ENCODE results near the gene HINFP. TPM values are rescaled to one million over a fixed set of nuclear protein-coding genes. Genes with fewer than 3 reads are reported as not detected.

The HINFP gene
- total and polyA plus RNA-seq, 9 of the 15 experiments (the other 6 are each of a cell fraction or from before 2014, with no cell fraction given) = 13.8 to 34.1 (median 22.5) TPM

DNA sequence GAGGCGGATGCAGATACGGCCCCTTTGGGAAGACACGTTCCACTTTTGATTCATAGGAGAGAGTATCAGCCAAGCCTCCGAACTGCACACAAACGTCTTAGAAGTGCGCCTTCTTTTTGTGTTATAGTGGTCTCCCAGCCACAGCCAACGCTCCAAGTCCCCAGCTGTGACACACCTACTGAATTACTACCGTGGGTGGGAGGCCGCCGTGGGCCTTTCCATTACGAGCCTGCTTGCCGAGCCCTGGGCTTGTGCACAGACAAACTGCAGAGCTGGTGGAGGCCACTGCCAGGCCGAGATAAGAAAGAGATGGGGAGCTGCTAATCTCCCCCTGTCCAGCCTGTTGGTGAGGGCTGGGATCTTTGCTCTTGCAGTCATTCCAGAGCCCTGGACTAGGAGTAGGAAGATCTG lies 35.9 kb upstream of the HINFP start (continued):
- TF ChIP-seq, protein P1, sequence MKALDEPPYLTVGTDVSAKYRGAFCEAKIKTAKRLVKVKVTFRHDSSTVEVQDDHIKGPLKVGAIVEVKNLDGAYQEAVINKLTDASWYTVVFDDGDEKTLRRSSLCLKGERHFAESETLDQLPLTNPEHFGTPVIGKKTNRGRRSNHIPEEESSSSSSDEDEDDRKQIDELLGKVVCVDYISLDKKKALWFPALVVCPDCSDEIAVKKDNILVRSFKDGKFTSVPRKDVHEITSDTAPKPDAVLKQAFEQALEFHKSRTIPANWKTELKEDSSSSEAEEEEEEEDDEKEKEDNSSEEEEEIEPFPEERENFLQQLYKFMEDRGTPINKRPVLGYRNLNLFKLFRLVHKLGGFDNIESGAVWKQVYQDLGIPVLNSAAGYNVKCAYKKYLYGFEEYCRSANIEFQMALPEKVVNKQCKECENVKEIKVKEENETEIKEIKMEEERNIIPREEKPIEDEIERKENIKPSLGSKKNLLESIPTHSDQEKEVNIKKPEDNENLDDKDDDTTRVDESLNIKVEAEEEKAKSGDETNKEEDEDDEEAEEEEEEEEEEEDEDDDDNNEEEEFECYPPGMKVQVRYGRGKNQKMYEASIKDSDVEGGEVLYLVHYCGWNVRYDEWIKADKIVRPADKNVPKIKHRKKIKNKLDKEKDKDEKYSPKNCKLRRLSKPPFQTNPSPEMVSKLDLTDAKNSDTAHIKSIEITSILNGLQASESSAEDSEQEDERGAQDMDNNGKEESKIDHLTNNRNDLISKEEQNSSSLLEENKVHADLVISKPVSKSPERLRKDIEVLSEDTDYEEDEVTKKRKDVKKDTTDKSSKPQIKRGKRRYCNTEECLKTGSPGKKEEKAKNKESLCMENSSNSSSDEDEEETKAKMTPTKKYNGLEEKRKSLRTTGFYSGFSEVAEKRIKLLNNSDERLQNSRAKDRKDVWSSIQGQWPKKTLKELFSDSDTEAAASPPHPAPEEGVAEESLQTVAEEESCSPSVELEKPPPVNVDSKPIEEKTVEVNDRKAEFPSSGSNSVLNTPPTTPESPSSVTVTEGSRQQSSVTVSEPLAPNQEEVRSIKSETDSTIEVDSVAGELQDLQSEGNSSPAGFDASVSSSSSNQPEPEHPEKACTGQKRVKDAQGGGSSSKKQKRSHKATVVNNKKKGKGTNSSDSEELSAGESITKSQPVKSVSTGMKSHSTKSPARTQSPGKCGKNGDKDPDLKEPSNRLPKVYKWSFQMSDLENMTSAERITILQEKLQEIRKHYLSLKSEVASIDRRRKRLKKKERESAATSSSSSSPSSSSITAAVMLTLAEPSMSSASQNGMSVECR (CRISPR knock-in tag; IDR thresholded peaks at IDR 0.05) = peak; percentile 64; the same call in 1 of the 2 replicates
- TF ChIP-seq FOXJ3 (CRISPR knock-in tag; IDR thresholded peaks at IDR 0.05) = no peak
- TF ChIP-seq ZFPM2 (CRISPR knock-in tag; IDR thresholded peaks at IDR 0.05) = no peak
- 0 out of 2 replicates have a peak, but pooled peaks have one; percentile 51 for TF ChIP-seq PTBP1 (IDR thresholded peaks at IDR 0.05; ENCODE audit: low read depth, low read length)
- TF ChIP-seq DMBX1 (CRISPR knock-in tag; IDR thresholded peaks at IDR 0.05; ENCODE audit: borderline replicate concordance) = peak; percentile 72; the same call in 1 of the 2 replicates
- TF ChIP-seq, protein P2, sequence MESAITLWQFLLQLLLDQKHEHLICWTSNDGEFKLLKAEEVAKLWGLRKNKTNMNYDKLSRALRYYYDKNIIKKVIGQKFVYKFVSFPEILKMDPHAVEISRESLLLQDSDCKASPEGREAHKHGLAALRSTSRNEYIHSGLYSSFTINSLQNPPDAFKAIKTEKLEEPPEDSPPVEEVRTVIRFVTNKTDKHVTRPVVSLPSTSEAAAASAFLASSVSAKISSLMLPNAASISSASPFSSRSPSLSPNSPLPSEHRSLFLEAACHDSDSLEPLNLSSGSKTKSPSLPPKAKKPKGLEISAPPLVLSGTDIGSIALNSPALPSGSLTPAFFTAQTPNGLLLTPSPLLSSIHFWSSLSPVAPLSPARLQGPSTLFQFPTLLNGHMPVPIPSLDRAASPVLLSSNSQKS (CRISPR knock-in tag; IDR thresholded peaks at IDR 0.05) = no peak
- TF ChIP-seq, protein P3, sequence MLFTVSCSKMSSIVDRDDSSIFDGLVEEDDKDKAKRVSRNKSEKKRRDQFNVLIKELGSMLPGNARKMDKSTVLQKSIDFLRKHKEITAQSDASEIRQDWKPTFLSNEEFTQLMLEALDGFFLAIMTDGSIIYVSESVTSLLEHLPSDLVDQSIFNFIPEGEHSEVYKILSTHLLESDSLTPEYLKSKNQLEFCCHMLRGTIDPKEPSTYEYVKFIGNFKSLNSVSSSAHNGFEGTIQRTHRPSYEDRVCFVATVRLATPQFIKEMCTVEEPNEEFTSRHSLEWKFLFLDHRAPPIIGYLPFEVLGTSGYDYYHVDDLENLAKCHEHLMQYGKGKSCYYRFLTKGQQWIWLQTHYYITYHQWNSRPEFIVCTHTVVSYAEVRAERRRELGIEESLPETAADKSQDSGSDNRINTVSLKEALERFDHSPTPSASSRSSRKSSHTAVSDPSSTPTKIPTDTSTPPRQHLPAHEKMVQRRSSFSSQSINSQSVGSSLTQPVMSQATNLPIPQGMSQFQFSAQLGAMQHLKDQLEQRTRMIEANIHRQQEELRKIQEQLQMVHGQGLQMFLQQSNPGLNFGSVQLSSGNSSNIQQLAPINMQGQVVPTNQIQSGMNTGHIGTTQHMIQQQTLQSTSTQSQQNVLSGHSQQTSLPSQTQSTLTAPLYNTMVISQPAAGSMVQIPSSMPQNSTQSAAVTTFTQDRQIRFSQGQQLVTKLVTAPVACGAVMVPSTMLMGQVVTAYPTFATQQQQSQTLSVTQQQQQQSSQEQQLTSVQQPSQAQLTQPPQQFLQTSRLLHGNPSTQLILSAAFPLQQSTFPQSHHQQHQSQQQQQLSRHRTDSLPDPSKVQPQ (CRISPR knock-in tag; IDR thresholded peaks at IDR 0.05; ENCODE audit: borderline replicate concordance) = no peak
- no peak for TF ChIP-seq BMI1 (IDR thresholded peaks at IDR 0.05; ENCODE audit: low read length)
- no peak for TF ChIP-seq POLR2A (conservative IDR thresholded peaks at IDR 0.05)
- no peak for TF ChIP-seq HDGF (IDR thresholded peaks at IDR 0.05)
- TF ChIP-seq SUPT5H (IDR thresholded peaks at IDR 0.05) = no peak
- no peak for TF ChIP-seq JUN (IDR thresholded peaks at IDR 0.05; ENCODE audit: borderline replicate concordance, low read depth, low read length)
- TF ChIP-seq JUN (CRISPR knock-in tag; IDR thresholded peaks at IDR 0.05; ENCODE audit: borderline replicate concordance) = no peak
- TF ChIP-seq TBL1XR1 (IDR thresholded peaks at IDR 0.05; ENCODE audit: low read length in 2 of 2) = peak; percentile 63 to 78; a peak in 3 of 4 replicates
